Stimulated activated CD8-positive, alpha-beta memory T cell treated with anti-CD3 and anti-CD28 coated beads, Interleukin-4, amount 100 ng/mL, for 24 hours (primary cell): Measurements from ENCODE around the gene BRD2.

Source experiments
- DNase-seq: peaks from one replicate; pipeline ENCODE4 v3.0.0-alpha.2; 2020; ENCODE audit warnings: low read depth

Gene BRD2

DNA sequence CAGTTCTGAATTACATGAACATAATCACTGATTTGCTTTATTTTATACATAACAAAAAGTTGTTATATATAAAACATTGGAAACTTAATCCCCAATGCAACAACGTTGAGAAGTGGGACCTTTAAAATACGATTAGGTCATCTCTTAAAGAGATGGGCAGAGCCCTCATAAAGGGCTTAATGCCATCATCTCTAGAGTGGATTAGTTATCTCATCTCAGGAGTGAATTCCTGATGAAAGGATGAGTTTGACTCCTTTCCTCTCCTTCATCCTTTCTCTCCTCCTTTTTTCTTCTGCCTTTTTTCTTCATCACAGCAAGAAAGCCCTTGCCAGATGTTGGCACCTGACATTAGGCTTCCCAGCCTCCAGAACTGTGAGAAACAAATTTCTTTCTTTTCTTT, 27.1 kb downstream of the BRD2 start:
- DNase-seq: no peak

DNA sequence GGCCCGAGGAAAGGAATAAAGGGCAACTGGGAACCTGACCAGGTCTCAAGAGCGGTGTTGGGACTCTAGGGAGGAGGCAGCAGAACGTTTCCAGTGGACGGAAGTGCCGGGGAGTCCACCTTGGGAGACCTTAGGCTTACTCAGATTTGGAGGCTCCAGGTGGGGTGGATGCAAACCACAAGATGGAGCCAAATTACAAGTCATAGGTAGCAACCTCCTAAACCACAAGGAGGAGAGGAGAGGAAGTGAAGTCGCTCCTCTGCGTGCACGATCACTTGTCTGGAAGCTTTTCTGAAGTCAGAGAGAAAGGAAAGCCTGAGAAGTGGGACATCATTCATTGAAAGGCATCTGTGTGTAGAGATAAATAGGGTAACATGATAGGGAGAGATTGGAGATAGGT, 31.7 kb downstream of the BRD2 start:
- DNase-seq: no peak

DNA sequence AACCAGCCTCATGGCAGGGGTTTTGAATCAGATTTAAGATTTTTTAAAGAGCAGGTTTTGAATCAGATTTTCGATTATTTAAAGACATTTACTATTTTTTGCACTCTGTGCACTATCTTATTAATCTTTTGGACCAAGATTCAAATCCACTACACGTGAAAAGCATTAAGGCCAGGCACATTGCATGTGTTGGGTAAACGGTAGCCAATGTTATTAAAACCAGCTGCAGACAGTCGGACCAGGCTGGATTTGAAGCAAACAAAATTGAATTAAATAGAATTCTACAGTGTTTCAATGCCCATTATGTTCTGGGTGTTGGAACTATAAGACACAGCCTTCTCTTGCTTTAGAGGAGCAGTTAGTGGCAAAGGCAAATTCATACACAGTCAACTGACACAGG, 33.3 kb downstream of the BRD2 start:
- no peak for DNase-seq

DNA sequence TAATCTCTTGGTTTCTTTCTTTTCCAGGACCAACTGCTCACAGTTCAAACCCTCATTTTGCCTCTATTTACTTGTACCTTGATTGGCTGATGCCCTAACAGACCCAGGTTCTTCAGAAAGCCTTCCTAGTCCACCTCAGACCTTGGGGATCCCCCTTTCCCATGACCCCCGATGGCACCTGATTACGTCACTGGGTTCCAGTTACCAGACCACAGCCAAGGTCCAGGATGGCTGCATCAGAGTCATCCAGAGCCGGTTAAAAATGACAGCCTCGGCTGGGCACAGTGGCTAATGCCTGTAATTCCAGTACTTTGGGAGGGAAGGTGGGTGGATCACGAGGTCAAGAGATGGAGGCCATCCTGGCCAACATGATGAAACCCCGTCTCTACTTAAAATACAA, 36.5 kb downstream of the BRD2 start:
- no peak for DNase-seq

DNA sequence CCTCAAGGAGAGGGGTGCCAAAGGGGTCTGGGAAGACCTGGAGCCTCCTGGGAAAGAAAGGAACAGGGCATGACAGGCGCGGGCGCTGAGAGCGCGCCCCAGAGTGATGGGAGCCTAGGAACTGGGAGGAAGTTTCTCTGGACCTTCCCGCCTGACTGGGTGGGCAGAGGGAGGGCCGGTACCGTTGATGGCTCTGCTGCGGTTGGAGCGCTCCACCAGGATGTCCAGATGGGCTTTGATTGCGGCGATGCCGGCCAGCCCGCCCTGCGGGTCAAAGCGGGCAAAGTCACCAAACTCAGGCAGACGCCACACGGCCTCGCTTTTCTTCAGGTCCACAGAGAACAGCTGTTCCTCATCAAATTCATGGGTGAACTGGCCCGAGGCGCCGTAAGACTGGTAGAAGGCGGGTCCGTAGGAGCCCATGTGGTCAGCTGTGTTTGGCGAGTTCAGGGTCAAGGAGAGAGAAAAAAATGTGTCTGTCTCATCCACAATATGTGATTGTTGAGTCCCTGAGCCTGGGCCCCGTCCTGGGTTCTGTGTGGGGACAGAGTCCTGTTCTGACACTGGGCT, 39.5 kb downstream of the BRD2 start:
- no peak for DNase-seq

DNA sequence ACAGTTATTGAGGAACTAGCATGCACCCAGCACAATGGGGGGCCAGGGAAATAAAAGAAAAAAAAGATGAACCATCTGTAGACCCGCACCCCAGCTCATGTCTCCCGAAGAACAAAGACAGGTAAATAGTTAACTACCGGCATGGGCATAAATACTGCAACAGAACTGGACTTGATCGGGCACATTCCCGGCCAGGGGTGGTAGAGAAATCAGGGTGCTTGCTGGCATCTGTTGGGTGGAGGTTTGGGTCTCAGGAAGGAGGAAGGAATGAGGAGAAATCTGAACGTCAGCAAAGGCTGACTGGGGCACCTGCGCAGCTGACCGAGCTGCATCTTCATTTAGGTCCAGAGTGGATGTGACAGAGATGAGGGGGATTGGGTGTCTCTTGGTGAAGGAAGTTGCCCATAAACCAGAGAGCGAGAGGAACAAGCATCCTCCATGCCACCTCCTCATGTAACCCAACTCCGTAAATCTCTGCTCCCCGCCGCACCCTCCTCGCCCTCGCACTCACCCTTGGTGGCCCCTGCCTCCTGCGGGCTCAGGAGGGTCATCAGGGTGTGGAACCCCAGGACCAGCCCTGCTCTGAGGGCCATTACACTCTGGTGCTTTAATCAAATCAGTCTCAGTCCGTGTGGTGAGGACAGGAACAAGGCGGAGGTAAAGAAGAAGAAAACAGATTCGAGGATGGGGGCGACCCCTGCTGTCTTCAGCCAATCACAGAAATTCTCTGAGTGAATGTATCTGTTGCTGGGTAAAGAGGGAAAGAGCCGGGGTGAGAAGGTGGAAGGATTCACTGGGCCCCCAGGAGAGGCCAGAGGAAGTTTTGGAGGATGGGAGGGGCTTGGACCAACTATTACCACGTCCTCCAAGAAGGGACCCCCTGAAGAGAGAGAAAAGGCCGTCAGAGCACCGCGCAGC, 40.8 kb downstream of the BRD2 start, which contains the start of gene HLA-DOA:
TSS of gene HLA-DOA (minus strand) at position 648 of the 918 bp plus-strand sequence.
- DNase-seq: peak; percentile 22

DNA sequence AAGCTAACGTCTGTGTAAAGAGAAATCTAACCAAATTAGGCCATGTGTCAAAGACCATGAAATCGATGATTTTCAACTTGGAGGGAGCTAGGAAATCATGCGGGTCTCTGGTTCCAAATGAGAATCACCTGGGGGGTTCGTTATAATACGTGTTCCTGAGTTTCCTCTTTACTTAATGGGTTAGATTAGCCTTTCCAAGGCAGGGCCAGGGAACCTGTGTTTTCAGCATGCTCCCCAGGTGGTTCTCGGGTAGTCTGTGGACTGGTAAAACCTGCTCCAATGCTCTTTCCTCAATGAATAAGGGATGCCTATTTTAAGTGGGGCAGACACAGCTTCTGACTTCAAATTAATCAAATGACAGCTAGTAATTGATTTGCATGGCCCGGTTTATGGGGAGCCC, 42.0 kb downstream of the BRD2 start:
- DNase-seq: no peak

DNA sequence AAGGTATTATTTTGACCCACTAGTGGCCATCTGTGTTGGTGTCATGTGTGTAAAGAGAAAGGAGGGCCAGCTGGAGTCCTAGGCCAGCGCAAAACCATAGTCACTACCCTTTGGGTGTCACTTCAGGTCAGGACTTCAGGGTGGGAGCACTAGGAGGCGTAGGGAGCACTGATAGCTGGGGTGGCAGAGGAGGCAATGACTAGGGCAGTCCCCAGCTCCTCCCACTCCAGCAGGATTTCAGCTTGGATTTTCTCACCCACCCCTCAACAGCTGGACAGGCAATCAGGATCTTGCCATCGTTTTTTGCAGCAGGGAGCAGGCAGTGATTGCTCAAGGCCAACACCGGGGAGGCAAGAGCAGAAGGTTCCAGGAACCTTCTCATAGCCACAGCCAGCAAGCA, 45.2 kb downstream of the BRD2 start:
- DNase-seq: no peak

DNA sequence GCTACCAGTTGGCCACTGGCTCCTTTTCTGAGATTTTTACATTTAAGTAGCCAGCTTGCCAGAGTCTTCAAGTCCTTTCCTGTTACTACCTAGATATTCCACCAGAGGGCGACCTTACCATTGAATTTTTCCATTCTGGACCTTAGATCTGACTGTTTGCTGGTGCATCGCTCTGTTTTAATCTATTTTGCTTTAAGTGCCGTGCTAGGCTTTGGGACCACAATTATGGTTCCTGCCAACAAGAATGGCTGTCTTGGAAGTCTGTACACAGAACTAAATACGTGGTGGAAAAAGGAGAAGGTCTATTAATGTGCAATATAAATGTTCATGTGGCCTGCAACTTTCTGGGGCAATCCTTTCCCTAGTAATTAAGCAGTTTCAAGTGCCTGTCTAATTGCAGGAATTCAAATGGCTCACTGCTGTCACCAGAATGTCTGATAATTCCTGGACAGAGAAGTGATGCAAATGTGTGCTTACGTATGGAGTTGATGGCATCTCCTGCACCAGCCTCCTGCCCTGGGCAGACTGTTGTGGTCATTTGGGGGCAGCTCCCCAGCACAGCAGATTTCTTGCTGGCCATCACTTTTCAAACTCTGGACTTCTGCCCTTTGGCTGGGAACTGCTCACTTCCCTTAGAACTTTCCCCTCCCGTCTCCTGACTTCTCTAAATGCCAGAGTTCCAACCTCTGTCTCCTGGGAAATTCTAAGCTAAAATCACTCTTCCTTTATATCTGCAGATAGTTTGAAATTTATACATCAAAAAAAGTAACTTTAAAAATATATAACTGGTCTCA, 46.6 kb downstream of the BRD2 start:
- no peak for DNase-seq

DNA sequence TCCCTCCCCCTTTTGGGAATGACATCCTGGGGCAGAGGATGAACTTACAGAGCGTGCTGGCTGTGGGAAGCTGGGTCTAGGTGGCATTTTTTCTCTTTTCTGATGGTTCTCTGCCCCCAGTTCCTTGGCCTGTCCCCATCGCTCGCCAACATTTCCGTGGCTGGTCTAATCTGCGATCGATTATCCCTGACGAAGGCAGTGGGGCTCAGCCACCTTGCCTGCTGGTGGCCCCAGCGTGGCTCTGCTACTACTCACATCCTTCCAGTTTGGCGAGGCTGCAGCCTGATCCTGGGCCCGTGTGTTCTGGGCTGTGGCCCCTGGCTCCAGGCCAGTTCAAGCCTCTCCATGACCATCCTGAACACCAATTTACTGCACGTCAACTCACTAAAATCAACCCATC, 47.4 kb downstream of the BRD2 start:
- no peak for DNase-seq

DNA sequence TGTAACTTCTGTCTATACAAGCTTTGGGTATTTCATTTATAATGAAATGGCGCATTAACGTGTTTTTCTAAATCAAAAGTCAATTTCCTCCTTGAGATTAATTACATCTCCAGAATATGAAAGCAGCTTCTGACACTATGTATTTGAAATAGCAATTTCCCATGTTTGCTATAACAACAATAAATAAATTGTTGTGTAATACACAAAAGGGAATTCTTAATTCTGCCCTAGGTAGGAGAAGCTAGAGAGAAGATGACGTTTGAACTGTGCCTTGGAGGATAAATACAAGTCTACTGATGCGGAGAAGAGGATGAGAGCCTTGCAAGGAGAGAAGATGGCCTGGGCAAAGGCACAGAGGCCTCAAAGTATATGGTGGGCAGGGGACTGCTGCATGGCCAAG, 48.6 kb downstream of the BRD2 start:
- no peak for DNase-seq

DNA sequence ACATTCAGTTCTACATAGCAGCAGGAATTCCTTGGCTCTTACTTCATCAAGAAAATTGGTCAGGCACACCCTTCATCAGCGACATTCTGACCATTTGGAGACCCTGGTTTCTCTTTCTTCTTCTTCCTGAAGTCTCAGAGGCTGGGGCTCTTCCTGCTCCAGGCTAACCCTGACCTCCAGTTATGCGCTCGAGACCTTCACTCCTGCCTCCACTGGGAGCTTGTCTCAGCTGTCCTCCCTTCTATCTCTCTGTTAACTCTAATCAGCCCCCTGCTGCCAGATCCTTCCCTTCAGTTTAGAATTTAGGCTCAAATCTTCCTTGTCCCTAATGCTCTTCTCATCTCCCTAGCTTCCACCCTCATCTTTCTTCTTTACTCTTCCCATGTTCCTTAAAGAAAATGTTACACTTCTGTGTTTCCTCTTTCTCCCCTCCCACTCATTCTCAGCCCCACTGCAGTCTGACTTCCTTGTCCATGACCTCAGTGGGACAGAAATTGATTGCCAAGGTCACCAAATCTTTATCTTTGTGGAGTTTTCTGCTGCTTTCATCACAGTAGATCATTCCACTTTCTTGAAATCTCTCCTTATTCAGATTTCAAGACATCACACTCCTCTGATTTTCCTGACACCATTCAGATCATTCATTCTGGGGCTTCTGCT, 49.4 kb downstream of the BRD2 start:
- DNase-seq: no peak

DNA sequence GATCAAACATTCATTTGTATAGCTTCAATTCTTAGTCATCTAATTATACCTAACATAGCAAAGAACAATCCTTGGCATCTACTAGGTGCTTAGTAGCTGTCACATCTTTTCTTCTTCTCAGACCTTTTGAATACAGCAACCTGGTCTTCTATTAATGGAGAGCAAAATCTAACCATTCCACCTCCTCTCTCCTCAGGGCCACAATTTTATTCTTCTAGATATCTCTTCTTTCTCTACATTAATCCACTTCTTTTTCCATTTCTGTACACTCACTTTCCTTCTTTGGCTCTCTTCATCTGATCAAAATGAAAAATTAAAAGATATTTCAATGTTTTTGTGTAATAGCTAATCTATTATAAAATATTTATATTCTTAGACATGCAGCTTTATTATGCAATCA, 50.0 kb downstream of the BRD2 start:
- DNase-seq: no peak

DNA sequence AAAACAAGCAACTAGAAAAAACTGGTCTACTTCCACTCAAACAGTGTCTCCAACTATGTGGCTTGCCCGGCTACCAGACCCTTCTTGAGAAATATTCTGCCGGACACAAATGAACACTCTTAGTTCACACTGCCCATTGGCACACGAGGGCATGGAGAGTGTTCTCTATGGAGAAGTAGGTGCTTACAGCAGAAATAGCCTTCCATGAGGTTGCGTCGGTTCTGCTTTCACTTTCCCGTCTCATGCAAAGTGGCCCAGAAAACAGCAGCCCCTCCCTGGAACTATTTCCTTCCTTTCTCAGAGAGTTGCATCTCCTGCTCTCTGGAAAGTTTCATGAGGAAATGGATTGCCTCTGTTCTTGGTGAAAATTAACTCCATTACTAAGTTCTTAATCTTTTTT, 50.5 kb downstream of the BRD2 start:
- no peak for DNase-seq

DNA sequence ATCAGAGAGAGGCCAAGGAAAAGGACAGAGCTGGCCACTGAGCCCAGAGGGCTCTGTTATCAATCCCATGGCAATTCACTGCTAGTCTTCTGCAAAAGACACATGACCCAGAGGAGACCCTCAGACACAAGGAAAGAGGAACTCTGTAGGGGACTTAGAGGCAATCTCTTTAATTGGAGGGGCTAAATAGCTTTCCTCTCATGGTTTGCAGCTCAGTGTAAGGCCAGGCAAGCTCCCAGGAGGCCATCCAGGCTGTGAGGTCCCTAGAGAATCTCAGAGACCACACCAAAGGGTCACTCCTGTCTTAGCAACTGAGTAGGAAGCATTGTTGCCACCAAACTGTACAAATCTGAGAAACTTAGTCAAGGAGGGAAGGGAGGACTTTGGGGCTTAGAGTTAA, 51.0 kb downstream of the BRD2 start:
- DNase-seq: no peak

DNA sequence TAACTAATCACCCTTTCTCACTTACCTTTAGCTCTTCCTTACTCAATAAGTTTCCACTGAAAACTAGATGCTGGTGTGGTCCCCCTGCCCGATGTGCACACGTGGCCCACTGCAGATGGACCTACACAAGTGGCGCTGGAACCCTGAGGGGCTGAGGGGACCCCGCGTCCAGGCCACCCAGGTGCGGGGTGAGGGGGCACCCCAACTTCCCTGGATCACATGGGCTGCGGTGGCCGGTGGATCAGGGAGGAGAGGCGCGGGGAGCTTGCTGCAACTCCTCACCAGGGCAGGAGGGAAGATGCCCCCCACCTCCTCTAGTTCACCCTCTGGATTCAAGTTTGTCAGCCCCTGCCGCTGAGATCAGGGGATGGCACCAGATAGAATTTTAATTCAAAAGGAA, 53.5 kb downstream of the BRD2 start:
- DNase-seq: no peak

DNA sequence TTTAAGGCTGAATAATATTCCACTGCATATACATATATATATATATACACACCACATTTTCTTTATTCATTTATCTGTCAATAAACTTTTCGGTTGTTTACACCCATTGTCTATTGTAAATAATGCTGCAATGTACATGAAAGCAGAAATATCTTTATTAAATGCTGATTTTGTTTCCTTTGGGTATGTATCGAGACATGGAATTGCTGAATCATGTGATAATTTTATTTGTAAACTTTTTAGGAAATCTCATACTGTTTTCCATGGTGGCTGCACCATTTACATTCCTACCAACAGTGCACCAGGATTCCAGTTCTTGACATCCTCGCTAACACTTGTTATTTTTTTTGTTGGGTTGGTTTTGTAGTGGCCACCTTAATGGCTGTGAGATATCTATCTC, 55.1 kb downstream of the BRD2 start:
- DNase-seq: no peak

DNA sequence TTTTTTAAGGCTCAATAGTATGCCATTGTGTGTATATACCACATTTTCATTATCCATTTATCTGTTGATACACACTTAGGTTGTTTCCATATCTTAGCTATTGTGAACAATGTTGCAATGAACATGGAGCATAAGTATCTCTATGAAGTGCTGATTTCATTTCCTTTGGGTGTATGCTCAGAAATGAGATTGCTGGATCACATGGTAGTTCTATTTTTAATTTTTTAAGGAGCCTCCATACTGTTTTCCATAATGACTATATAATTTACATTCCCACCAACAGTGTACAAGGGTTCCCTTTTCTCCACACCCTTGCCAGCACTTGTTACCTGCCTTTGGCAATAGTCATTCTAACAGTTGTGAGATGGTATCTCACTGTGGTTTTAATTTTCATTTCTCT, 56.1 kb downstream of the BRD2 start:
- DNase-seq: no peak

DNA sequence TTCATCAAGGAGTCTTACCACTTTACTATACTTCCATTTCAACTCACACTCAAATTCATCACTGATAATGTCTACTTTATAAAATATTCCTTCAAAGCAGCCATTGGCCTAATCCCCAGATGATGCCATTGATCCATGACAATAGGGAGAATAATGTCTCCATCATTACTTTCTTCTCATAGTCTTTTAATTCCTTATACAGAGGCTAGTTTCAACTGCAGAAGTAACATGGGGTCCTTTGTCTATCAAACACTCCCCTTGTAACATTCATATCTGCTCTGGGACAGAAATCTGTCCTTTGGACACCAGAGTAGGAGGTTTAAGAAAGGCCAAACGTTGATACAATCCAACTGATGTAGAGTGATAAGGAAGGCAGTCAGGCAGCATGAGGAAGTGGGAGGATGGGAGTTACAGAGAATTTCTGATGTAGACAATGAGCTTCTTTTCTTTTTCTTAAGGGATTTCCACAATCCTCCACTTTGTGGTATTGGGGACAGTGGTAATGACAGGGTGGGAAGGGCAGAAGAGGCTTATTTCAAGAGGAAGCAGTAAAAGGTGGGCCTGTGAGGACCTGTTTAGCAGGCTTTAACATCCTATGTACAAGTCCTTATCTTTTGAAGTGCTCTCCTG, 59.9 kb downstream of the BRD2 start:
- no peak for DNase-seq

DNA sequence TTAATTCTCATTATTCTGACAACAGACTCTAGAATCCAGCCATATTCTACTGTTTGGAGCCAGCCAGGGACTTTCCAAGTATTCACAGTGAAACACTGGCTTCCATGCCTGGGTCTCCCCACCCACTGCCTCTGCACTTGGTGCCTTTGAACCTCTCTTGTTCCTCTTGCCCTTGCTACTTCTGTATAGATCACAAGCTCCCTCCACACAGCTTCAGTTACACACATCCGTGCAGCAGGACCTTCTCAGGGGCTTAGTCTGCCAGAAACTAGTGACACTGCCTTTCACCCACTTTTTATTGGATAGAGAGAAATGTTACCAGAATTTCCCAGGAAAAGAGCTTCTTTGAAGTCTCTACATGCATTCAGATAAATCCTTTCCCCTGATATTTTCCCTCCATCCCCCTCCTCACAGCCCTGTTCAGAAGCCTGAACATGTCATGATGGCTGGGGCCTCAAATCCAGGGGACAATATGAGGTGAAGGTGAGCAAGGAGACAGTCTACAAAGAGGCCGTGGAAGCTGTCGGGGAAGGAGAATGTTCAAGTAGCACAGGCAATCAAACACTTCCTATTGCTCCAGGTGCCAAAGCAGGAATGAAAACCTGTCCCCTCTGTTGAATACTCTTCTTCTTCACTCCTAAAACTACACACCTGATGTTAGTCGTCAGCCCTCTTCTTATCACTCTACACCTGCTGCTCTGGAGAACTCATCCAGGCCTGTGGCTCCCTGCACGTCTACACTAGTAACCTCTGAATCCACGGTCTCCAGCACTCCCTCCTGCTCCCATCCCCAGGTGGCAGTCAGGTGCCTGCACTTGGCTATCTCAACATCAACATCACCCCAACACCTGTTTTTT, 61.2 kb downstream of the BRD2 start:
- DNase-seq: no peak

DNA sequence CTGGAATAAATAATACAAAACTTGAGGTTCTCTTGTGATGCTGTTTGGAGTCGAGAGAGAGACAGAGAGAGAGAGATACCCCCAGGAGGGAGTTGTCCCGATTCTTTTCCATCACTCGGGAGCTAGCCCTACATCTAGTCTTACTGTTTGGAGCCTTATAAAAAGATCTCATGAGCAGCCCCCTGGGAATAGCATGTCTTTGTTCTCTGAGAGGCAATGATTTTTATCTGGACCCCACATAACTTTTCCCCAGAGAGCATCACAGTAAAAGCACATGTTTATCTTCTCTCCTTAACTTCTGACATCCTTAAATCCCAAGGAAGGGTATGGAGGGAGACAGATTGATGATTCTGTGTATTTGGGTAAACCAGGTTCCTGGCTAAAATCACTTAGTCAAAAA, 61.9 kb downstream of the BRD2 start:
- DNase-seq: no peak
